ENCODE measurements around the gene NCS1. TPM values are rescaled to one million over a fixed set of nuclear protein-coding genes. Genes with fewer than 3 reads are reported as not detected.
A peak's percentile ranks its signal among the peaks of the same experiment; 100 is the strongest.

NCS1 gene
- total RNA-seq, 1 donor from 2014 or later, result 58.7 TPM

DNA sequence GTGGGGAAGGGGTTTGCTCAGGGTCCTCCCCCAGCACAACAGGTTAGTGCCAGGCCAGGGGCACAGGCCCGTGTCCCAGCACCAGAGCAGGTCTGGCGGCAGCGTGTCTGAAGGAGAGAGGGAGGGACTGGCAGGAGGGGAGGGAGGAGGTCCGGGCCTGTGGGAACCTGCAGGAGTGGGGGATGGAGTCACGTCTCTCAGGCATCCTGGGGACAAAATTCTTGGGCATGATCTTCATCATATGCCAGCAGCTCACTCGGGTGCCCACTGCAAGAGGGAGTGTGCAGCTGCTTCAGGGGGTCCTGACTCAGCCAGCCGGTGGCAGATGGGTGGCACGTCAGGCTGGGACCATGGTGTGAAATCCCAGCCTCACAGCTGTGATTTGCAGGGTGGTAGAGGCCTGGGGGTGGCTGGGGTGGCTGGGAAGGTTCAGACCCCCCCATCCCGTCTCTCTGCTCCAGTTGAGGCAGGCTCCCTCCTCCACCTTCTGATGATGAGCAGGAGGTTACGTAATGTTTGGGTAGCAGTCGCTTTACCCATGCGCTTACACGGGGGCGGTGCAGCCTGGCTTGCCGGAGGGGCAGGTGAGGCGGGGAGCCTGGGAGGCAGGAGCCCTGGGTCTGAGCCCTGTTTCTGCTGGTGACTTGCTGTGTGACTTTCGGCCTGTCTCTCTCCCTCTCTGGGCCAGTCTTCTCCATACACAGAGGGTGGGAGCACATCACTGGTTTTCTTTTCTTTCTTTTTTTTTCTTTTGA, 40.5 kb downstream of the NCS1 start:
- DNase-seq (ENCODE audit: low read depth), result no peak

DNA sequence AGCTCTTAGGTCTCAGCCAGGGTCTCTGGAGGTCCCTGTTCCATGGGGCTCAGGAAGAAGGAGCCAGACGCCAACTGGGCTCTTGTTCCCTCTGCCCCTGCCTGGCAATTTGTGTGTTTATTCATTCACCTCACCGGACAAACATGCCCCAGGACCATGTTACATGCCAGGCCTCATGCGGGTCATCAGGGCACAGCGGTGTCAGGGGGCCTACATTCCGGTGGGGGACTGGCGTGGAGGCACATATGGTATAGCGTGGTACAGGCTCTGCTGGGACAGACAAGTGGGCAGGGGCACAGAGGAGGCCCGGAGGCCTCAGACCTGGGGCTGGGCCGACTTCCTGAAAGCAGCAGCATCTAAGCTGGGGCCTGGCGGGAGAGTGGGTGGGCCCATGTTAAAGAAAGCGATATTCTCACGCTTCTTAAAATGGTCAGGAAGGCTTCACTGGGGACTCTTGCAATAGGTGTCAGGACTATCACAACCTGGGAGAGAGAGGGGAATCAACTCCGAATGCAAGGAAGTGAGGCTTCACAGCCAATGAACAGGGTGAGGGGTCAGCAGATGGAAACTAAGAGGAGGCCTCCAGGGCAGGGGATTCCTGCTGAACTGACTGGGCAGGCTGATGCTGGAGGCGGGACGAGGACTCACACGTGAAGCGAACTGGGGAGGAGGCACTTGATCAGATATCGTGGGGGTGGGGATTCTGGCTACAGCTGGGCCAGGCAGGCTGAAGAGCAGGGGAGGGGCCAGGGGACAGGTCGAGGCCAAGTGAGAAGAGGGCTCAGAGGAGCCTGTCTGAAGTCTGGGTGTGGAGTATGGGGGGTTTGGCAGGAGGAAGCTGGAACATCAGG, 41.9 kb downstream of the NCS1 start:
- DNase-seq (ENCODE audit: low read depth), result no peak

DNA sequence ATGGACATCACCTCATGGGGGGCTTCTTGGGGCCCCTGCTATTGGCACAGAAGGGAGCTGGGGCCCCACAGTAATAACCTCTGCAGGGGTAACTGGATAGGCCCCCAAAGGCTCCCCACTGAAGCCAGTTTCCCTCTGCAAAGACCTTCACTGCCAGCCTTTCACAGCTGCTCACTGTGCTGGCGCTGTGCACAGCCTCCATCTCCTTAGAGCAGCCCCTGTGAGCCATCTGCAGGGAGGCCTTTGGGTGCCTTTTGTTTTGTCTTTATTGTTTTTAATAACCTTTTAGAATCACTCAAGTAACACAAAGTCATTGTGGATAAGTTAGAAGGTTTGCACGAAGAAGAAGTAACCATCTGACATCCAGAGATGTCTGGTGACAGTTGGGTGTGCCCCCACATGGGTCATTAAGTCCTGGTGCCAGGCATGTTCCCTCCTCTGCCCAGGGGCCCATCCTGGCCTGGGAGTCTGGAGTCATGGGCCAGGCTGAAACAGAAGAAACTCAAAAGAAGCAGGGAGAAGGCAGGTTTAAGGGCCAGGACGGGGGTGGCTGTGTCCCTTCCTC, 42.7 kb downstream of the NCS1 start:
- DNase-seq (ENCODE audit: low read depth), result no peak

DNA sequence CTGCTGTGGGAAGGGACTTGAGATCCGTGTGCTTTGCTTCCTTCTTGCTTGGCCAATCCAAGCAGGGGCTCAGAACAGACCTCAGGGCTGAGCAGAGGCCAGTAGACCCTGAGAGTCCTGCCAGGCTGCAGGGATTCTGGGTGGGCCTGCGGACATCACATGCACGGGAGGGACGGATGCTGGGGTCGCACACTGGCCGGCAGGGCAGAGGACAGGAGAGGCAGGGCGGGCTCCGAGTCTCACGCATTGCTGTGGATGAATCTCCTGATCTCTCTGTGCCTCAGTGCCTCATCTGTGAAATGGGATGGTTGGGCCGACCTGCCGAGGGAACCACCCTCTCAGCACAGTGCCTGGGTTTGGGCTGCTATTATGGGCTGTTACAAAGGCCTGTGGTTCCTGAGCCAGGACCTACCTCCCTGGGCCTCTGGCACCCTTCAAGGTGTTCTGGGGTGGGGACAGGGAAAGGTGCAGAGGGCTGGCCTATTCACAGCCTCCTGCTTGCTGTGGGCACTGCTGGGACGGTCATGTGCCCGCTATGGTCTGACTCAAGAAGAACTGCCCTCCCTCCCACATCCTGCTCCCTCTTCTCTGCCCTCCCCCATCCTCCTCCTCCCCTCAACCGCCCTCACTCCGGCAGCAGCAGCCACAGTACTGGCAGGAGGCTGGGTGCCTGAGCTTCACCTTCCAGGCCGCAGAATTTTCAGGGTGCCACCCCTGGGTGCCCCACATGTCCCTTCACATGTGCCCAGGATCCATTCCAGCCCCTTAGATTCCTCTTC, 43.3 kb downstream of the NCS1 start:
- DNase-seq (ENCODE audit: low read depth), result peak; percentile 73

GRCh38 chr9:130217838-130218237, 45.6 kb downstream of the NCS1 start:
- no peak for DNase-seq (ENCODE audit: low read depth)

DNA sequence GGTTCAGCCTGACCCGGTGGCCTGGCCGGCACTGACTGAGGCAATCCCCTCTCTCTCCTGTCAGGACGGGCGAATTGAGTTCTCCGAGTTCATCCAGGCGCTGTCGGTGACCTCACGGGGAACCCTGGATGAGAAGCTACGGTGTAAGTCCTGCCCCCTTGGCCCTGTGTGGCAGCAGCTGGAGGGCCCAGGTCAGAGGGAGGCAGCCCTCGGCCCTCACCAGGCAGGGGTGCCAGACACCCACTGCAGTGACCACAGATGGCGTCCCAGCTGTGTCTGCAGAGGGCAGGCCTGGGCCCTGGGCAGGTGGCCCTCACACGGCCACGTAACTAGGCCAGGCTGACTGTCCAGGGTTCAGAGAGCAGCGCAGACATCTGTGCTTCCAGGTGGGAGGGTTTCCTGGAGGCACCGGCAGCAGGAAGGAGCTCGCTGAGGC, 47.5 kb downstream of the NCS1 start:
- no peak for DNase-seq (ENCODE audit: low read depth)

- DNase-seq (ENCODE audit: low read depth), result no peak
These were observed 48.1 kb downstream of the NCS1 start for GRCh38 chr9:130220352-130220751.

GRCh38 chr9:130222833-130223232, 50.6 kb downstream of the NCS1 start:
- DNase-seq (ENCODE audit: low read depth), result no peak

DNA sequence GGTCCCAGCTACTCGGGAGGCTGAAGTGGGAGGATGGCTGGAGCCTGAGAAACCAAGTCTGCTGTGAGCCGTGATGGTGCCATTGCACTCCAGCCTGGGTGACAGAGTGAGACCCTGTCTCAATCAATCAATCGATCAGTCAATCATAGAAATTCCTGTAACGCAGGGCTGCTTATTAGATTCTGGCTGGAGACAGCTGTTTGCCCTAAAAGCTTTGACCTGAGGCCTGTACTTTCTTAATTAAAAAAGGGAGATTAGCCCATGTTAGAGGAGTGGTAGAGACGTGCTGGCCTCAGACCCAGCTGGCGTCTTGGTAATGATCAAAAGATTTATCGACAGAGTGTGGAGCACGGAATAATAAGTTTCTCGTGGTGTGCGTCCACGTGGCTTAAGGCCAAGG, 52.9 kb downstream of the NCS1 start:
- DNase-seq (ENCODE audit: low read depth), result no peak

GRCh38 chr9:130225586-130225985, 53.4 kb downstream of the NCS1 start:
- DNase-seq (ENCODE audit: low read depth), result no peak

DNA sequence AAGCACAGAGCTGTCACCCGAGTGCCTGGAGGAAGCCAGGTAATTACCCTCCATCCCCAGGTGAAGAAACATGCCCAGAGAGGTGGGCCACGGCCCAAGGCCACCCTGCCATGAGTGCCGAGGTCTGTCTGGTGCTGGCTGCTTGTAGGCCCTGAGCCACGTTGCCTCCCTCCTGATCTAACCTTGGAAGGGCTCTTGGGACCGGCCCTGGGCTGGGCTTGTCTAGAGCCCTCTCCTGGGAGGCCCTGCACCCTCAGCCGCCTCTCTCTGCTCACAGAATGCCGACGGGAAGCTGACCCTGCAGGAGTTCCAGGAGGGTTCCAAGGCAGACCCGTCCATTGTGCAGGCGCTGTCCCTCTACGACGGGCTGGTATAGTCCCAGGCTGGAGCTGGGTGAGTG, 53.9 kb downstream of the NCS1 start:
- DNase-seq (ENCODE audit: low read depth), result no peak

DNA sequence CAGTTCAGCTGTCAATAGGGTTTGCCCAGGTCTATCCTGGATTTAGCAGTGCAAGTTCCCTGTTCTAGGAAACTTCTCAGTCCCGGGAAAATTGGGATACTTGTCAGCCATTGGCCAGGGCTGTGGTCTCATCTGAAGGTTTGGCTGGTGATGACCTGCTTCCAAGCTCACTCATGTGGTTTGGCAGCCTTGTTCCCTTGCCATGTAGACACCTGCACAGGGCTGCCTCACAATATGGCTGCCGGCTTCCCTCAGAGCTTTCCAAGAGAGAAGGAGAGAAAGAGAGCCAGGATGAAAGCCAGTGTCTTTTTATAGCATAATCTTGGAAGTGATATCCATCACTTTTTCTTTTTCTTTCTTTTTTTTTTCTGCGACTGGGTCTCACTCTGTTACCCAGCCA, 55.6 kb downstream of the NCS1 start:
- DNase-seq (ENCODE audit: low read depth), result no peak

- DNase-seq (ENCODE audit: low read depth), result no peak
These were observed 57.6 kb downstream of the NCS1 start for GRCh38 chr9:130229759-130230158.

DNA sequence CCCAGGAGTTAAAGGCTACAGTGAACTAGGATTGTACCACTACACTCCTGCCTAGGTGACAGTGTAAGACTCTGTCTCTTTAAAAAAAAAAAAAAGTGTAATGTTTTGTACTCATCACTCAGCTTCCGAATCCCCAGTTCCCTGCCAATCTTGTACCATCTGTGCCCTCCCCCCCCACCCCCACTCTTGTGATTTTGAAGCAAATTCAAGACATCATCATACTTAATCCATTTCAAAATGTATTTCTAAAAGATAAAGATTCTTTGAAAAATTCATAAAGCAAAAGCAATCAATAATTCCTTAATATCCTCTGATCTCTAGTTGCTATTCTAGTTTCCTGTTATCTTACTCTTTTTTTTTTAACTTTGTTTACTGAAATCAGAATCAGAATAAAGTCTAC, 58.4 kb downstream of the NCS1 start:
- DNase-seq (ENCODE audit: low read depth), result no peak

GRCh38 chr9:130232899-130233586, 60.8 kb downstream of the NCS1 start:
- DNase-seq (ENCODE audit: low read depth), result no peak

GRCh38 chr9:130233587-130233945, 61.4 kb downstream of the NCS1 start:
- no peak for DNase-seq (ENCODE audit: low read depth)

DNA sequence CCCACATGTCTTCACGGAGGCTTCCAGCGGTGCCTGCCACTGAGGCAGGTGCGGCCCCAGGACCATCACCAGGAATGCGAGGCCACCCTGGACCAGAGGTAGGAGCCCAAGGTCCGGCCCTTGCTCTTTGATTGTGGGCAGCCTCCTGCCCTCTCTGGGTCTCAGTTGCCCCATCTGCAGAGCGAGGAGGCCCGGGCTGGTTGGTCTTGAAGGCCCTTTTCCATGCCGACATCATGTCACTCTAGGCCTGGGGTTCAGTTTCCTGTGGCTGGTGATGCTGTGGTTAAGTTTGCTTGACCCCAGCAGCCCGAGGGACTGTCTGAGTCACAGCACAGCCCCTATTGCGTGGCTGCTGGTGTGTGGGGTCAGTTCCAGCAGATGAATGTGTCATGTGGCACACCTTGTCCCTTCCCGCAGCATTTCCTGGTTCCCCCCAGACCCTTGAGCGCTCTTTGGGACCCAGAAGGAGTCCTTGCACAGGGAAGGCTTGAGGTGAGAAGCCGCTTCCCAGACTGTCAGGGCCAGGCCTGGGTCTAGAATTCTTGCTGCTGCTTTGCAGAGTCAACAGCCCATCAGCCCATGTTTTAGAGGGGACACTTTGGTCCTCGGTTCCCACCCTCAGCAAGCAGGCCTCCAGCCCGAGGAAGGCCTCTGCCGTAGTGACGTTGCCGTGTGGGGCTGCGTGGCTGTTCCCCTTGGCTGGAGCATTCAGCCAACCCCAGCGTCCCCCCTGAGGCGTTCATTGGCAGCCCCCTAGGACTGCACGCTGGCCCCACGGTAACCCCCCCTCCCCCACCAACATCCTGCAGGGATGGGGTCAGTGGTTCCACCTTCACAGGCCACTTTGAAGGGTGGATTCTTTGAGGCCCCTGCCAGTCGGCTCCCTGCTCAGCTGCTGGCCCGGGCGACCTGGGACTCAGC, 62.4 kb downstream of the NCS1 start:
- DNase-seq (ENCODE audit: low read depth), result peak; percentile 22

- no peak for DNase-seq (ENCODE audit: low read depth)
These were observed 63.6 kb downstream of the NCS1 start for GRCh38 chr9:130235558-130236435.

DNA sequence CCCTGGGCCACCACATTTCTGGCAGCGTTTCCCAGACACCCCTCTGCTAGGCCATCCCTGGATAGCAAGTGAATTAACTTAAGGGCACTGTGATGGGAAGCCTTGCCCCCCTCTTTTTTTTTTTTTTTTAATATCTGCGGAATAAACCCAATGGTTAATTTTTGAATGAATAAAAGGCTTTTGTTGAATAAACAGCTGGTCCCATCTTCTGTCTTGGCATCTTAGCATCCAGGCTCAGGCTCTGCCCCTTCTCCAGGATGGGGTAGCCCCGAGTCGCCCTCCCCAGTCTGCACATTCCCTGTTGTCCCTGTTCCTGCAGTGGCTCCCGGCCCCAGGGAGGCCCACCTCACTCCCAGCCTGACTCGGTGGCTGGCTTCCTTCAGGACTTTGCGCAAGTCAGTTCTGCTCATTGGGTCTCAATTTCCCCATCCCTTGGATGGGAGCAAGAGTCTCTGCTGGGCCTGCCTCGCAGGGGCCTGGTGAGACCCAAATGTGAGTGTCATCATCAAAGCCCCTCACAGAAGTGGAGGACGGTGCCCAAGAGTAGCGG, 64.3 kb downstream of the NCS1 start:
- DNase-seq (ENCODE audit: low read depth), result no peak
